Astrocyte (in vitro differentiated cells and primary cell): Measurements from ENCODE around the gene INPP5J. TPM values are rescaled to one million over a fixed set of nuclear protein-coding genes. Genes with fewer than 3 reads are reported as not detected.

ENCODE experiments used
- DNase-seq: peaks from one replicate; pipeline ENCODE4 v3.0.0-alpha.2; 2010; ENCODE audit warnings: low read depth
- FAIRE-seq: peaks from 2 replicates; lab custom pipeline; 2011; peaks lifted over from hg19 to GRCh38; lab: Jason Lieb, UNC
- H2AFZ ChIP-seq: 2 replicates; pipeline ENCODE4 v1.6.0; 2012; ENCODE audit warnings: low read depth, low read length, inconsistent platforms
- H3K27ac ChIP-seq: 2 replicates; pipeline ENCODE4 v1.5.1; 2011; ENCODE audit warnings: low read depth, low read length, inconsistent platforms
- H3K27me3 ChIP-seq: 2 replicates; pipeline ENCODE4 v1.6.0; 2011; ENCODE audit warnings: low read length, inconsistent platforms; ENCODE audit not compliant: insufficient read depth
- H3K36me3 ChIP-seq: 2 replicates; pipeline ENCODE4 v1.5.1; 2011; ENCODE audit warnings: low read length, inconsistent platforms; ENCODE audit not compliant: insufficient read depth
- H3K4me1 ChIP-seq: 2 replicates; pipeline ENCODE4 v1.5.1; 2011; ENCODE audit warnings: low read length, inconsistent platforms; ENCODE audit not compliant: insufficient read depth
- H3K4me2 ChIP-seq: 2 replicates; pipeline ENCODE4 v1.6.0; 2012; ENCODE audit warnings: low read length, inconsistent platforms
- H3K4me3 ChIP-seq: 2 replicates; pipeline ENCODE4 v1.5.1; 2011; ENCODE audit warnings: low read depth, mild to moderate bottlenecking, low read length, inconsistent platforms; ENCODE audit not compliant: insufficient read depth
- H3K79me2 ChIP-seq: 2 replicates; pipeline ENCODE4 v1.6.0; 2012; ENCODE audit warnings: mild to moderate bottlenecking, low read length, inconsistent platforms; ENCODE audit not compliant: insufficient read depth
- H3K9ac ChIP-seq: 2 replicates; pipeline ENCODE4 v1.6.0; 2012; ENCODE audit warnings: mild to moderate bottlenecking, low read length, inconsistent platforms
- H3K9me3 ChIP-seq: 2 replicates; pipeline ENCODE4 v1.5.1; 2012; ENCODE audit warnings: low read depth, mild to moderate bottlenecking, low read length, inconsistent platforms; ENCODE audit not compliant: insufficient read depth
- H4K20me1 ChIP-seq: 2 replicates; pipeline ENCODE4 v1.6.0; 2012; ENCODE audit warnings: low read length, inconsistent platforms; ENCODE audit not compliant: insufficient read depth
- H3K27ac Mint-ChIP-seq: one replicate; pipeline ENCODE4 v1.8.0; 2021; ENCODE audit warnings: mild to moderate bottlenecking, mixed read lengths; ENCODE audit not compliant: unreplicated experiment
- H3K27me3 Mint-ChIP-seq: one replicate; pipeline ENCODE4 v1.8.0; 2021; ENCODE audit warnings: low read depth, mixed read lengths; ENCODE audit not compliant: unreplicated experiment
- H3K36me3 Mint-ChIP-seq: one replicate; pipeline ENCODE4 v1.8.0; 2021; ENCODE audit warnings: low read depth, mixed read lengths; ENCODE audit not compliant: unreplicated experiment
- H3K4me1 Mint-ChIP-seq: one replicate; pipeline ENCODE4 v1.8.0; 2021; ENCODE audit warnings: low read depth, mixed read lengths; ENCODE audit not compliant: unreplicated experiment
- H3K4me3 Mint-ChIP-seq: one replicate; pipeline ENCODE4 v1.8.0; 2021; ENCODE audit warnings: mild to moderate bottlenecking, moderate library complexity, mixed read lengths; ENCODE audit not compliant: unreplicated experiment
- H3K9me3 Mint-ChIP-seq: one replicate; pipeline ENCODE4 v1.8.0; 2021; ENCODE audit warnings: mild to moderate bottlenecking, mixed read lengths; ENCODE audit not compliant: unreplicated experiment
- CTCF ChIP-seq: IDR thresholded peaks from 2 replicates; pipeline ENCODE4 v1.5.1; 2011; ENCODE audit warnings: low read depth, mild to moderate bottlenecking, inconsistent platforms, low read length, moderate library complexity; ENCODE audit not compliant: insufficient read depth
- EZH2 ChIP-seq: IDR thresholded peaks from 2 replicates; pipeline ENCODE4 v1.6.1; 2012; ENCODE audit warnings: mild to moderate bottlenecking, low read length, inconsistent platforms; ENCODE audit not compliant: insufficient read depth
- total RNA-seq: library from RNA; stranded (reverse); gene quantifications from 2 replicates; pipeline ENCODE4 v1.2.1, GENCODE V29; 2021

Gene INPP5J
- total RNA-seq, 1 donor from 2014 or later, result 3.0 TPM

GRCh38 chr22:31089160-31090100 lies 33.3 kb upstream of the INPP5J start:
- H3K36me3 Mint-ChIP-seq, result peaks cover 10% of the 10 kb centered on the region
- H3K9me3 Mint-ChIP-seq, result no peaks in the 10 kb centered on the region
- Histone ChIP-seq H3K4me3 (no peak overlapping the region), H4K20me1 (peaks cover 67% of the 10 kb centered on the region), H3K9ac (no peak overlapping the region), H3K4me2 (no peak overlapping the region), H3K79me2 (peaks cover 43% of the 10 kb centered on the region), H3K4me1 (peaks cover 17% of the 10 kb centered on the region), H2AFZ (no peak overlapping the region), H3K36me3 (peaks cover 36% of the 10 kb centered on the region), H3K27me3 (no peaks in the 10 kb centered on the region), H3K27ac (no peak overlapping the region), H3K9me3 (no peaks in the 10 kb centered on the region)
- H3K27ac Mint-ChIP-seq, result no peak overlapping the region
- H3K27me3 Mint-ChIP-seq, result no peaks in the 10 kb centered on the region
- no peak for DNase-seq
- H3K4me3 Mint-ChIP-seq, result peak overlapping the region; percentile 5
- peak; percentile 43 for TF ChIP-seq CTCF
- no peak for TF ChIP-seq EZH2
- FAIRE-seq, result no peak
- H3K4me1 Mint-ChIP-seq, result peaks cover 5% of the 10 kb centered on the region

GRCh38 chr22:31090217-31091085 lies 32.3 kb upstream of the INPP5J start:
- DNase-seq, result no peak
- no peaks in the 10 kb centered on the region for H3K9me3 ChIP-seq
- H3K9ac ChIP-seq, result no peak overlapping the region
- H2AFZ ChIP-seq, result no peak overlapping the region
- no peak overlapping the region for H3K27ac ChIP-seq
- no peak overlapping the region for H3K4me2 ChIP-seq
- peaks cover 9% of the 10 kb centered on the region for H3K4me1 ChIP-seq
- peaks cover 77% of the 10 kb centered on the region for H4K20me1 ChIP-seq
- no peak for FAIRE-seq
- Mint-ChIP-seq H3K36me3 (peaks cover 16% of the 10 kb centered on the region), H3K27me3 (no peaks in the 10 kb centered on the region), H3K4me1 (peaks cover 4% of the 10 kb centered on the region), H3K4me3 (no peak overlapping the region), H3K9me3 (no peaks in the 10 kb centered on the region), H3K27ac (no peak overlapping the region)
- no peak overlapping the region for H3K4me3 ChIP-seq
- H3K79me2 ChIP-seq, result peaks cover 33% of the 10 kb centered on the region
- H3K36me3 ChIP-seq, result peaks cover 44% of the 10 kb centered on the region
- H3K27me3 ChIP-seq, result no peaks in the 10 kb centered on the region
- TF ChIP-seq EZH2 (no peak), CTCF (no peak)
